NCI-H774 (cell line): Measurements from ENCODE around the gene KCNA4.
A peak's percentile ranks its signal among the peaks of the same experiment; 100 is the strongest.
"Not testable (repeated sequence)": the region's sequence is repeated elsewhere in the genome, so short reads cannot be mapped to it uniquely, and the experiment has no call there.

ENCODE experiments used
- DNase-seq: peaks from one replicate; lab custom pipeline; 2025; lab: John Stamatoyannopoulos, UW

Gene KCNA4

GRCh38 chr11:30016588-30017363 lies at the start of gene KCNA4:
Gene KCNA4 (minus strand): TSS chr11:30017030. CDS start chr11:30012678, 4,352 bp downstream.
- DNase-seq = peak; percentile 40

DNA sequence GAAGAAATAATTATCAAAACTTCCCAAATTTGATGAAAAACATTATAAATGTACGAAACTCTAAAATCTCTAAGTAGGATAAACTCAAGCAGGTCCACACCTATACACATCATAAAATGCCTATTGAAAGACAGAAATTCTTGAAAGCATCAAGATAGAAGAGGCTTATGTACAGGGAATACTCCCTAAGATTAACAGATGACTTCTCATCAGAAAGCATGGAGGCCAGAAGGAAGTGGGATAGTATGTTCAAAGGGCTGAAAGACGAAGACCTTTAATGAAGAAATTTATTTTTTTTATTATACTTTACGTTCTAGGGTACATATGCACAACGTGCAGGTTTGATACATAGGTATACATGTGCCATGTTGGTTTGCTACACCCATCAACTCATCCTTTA lies 45.3 kb upstream of the KCNA4 start:
- DNase-seq = no peak

GRCh38 chr11:30059172-30059815 lies 42.5 kb upstream of the KCNA4 start:
- no peak for DNase-seq

DNA sequence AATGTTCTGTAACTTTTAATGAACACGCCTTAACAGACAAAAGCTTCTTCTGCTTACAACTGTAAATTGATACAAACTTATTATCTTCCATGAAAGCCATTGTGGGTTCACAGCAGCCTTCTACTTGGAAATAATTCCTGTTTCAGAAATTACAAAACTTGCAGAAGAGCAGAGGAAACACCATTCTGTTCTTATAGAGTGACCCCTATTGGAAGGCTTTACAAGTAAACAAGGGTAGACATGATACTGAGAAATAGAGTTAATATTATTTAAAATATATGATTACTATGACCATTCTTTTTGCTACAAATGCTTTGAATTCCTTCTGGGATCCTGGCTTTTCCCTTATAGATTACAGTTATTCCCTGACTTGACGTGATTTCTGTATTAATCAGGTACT lies 32.4 kb upstream of the KCNA4 start:
- no peak for DNase-seq

- peak; percentile 47 for DNase-seq
Observed at GRCh38 chr11:30046578-30046945, 29.7 kb upstream of the KCNA4 start.

- no peak for DNase-seq
Observed at GRCh38 chr11:30045921-30046577, 29.2 kb upstream of the KCNA4 start.

DNA sequence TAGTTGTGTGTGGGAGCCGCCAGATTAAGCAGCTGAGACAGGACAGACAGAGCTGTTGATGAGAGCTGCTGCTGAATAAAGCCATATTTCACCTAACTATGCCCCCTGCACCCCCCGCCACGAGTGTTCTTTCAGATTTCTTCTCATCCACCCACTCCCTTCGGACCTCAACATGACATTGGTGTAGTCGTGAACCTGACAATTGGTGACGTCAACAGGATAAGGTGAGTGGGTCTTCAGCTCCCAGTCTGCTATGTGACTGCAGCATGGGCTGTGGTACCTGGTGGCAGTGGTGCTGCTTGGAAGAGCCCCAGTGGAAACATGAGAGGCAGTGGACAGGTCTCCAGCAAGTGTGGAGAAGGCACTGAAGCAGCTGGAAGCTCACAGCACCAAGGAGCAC lies 28.3 kb upstream of the KCNA4 start:
- no peak for DNase-seq

DNA sequence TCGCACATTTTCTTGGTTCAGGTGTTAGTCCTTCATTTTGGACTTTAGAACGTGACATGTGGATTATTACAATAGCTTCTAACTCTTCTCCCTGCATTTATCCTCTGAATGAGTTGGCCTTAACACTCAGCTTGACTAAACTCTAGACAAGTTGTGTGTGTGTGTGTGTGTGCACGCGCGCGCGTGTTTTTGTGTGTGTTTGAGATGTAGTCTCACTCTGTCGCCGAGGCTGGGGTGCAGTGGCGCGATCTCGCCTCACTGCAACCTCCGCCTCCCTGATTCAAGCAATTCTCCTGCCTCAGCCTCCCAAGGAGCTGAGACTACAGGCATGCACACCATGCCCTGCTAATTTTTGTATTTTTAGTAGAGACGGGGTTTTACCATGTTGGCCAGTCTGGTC lies 24.3 kb upstream of the KCNA4 start:
- no peak for DNase-seq

GRCh38 chr11:30034746-30035145 lies 17.9 kb upstream of the KCNA4 start:
- DNase-seq = not testable (repeated sequence)

GRCh38 chr11:30034166-30034565 lies 17.3 kb upstream of the KCNA4 start:
- not testable (repeated sequence) for DNase-seq

GRCh38 chr11:30025396-30026139 lies 8.7 kb upstream of the KCNA4 start:
- no peak for DNase-seq

DNA sequence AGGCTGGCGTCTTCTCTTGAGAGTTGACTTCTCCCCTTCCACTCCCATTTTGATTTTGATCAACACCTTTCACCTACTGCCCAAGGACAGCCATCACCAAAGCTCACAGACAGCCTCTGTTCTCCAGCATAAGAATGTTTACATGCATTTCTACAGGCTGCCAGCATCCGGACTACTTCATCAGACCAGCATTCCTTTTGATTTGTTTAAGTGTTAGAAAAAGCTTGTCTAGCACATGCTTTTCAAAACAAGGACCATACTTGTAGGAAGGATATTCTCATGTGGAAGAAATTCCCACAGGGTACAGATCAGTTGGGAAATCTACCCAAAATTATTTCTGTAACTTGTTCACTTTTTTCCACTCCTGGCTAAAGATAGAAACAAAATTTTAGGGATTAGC lies 6.2 kb upstream of the KCNA4 start:
- DNase-seq = no peak

- no peak for DNase-seq
Observed at GRCh38 chr11:30019481-30019880, 2.7 kb upstream of the KCNA4 start.

DNA sequence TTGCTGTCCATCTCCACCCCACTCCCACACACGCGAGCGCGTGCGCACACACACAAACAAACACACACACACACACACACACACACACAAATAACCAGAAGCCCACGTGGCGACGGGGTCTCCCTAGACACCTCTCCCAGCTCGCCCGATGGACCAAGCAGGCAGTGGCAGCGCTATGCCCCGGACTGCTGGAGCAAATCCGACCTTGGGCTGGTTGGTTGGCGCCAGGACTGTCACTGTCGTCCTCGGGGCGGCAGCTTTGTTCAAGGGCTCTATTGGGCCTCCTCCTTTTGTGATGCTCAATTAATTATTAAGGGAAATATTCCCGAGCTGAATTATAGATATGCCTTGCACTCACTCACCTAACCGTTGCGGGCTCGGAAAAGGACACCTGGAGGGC lies 1.7 kb upstream of the KCNA4 start:
- no peak for DNase-seq

DNA sequence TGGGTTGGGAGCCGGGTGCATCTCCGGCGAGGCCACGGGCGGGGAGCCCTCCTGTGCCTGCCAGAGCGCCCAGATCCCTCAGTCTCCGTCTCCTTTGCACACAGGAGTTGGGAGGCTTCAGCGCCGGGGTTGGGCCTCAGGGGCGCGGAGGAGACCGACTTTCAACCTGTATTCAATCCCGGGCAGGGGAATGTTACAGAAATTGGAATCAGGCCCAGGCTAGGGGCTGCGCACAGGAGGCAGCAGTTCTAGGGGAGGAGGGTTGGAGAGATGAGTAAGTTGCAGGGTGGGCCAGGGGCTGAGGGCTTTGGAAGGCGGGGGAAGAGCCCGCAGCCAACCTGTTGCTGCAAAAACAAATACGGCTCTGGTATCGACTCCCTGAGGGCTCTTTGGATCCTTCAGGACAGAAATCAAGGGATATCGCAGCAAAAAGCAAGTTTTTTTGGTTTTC lies 640 bp upstream of the KCNA4 start:
- DNase-seq = no peak

- DNase-seq = no peak
Observed at GRCh38 chr11:30015725-30016412, 961 bp downstream of the KCNA4 start.

- no peak for DNase-seq
Observed at GRCh38 chr11:30012346-30012745, 4.5 kb downstream of the KCNA4 start.

- DNase-seq = no peak
Observed at GRCh38 chr11:30009060-30009459, 7.8 kb downstream of the KCNA4 start.

- DNase-seq = no peak
Observed at GRCh38 chr11:30006876-30007275, 10.0 kb downstream of the KCNA4 start.

GRCh38 chr11:30002157-30002785 lies 14.6 kb downstream of the KCNA4 start:
- no peak for DNase-seq
